Measurements from ENCODE around the gene RERE.

- TF ChIP-seq CTCF (IDR thresholded peaks at IDR 0.05) (no peak), POLR2A (IDR thresholded peaks at IDR 0.05) (no peak), EP300 (IDR thresholded peaks at IDR 0.05) (no peak)
Measured at GRCh38 chr1:8816831-8817411, 519 bp downstream of the RERE start.
